Colonic mucosa (tissue), 4 donors: ENCODE results near the gene EXOC3. TPM values are rescaled to one million over a fixed set of nuclear protein-coding genes. Genes with fewer than 3 reads are reported as not detected.

ENCODE experiments used
- DNase-seq: peaks from one replicate; pipeline ENCODE4 v3.0.0-alpha.2; 2020
- H3K27ac ChIP-seq: fragments of 200-600 bp; one replicate; pipeline ENCODE4 v1.8.0; 2021
- H3K27me3 ChIP-seq: fragments of 200-600 bp; one replicate; pipeline ENCODE4 v1.8.0; 2021
- H3K36me3 ChIP-seq: fragments of 200-600 bp; one replicate; pipeline ENCODE4 v1.8.0; 2021
- H3K4me1 ChIP-seq: fragments of 200-600 bp; one replicate; pipeline ENCODE4 v1.8.0; 2021; ENCODE audit warnings: mild to moderate bottlenecking
- H3K4me3 ChIP-seq: fragments of 200-600 bp; one replicate; pipeline ENCODE4 v1.8.0; 2021
- H3K9ac ChIP-seq, 2 donors: one replicate each; pipeline ENCODE4 v1.7.0; 2013; ENCODE audit warnings: control low read depth in 2 of 2, low read depth in 2 of 2, low read length in 2 of 2
- H3K9me3 ChIP-seq: fragments of 200-600 bp; one replicate; pipeline ENCODE4 v1.8.0; 2021
- CTCF ChIP-seq: fragments of 200-600 bp; IDR thresholded peaks from one replicate; pipeline ENCODE4 v1.8.0; 2022; ENCODE audit warnings: antibody characterized with exemption, mild to moderate bottlenecking
- intact Hi-C: fragments of 100-400 bp; cut with DNase I; formaldehyde crosslinking; loops from one replicate; pipeline ENCODE4 v1.14.1; 2022
- total RNA-seq, 2 donors: library from RNA; stranded (reverse); fragmentation: NEBNext Ultra II Directional in 1 of 2; extraction: Animal tissue kit (Norgen Biotek cat#: 25700) in 1 of 2; gene quantifications; one replicate each; pipeline ENCODE4 v1.2.1, GENCODE V29; 2021
- donor health status: healthy.
- donor health status: DM: no; HTN: no; CAD: no.
- donor health status: DM: no; HTN: no; CAD: no.

Gene EXOC3
- total RNA-seq, 2 donors from 2014 or later = 52.0 to 58.7 TPM

GRCh38 chr5:433836-434235, 9.1 kb upstream of the EXOC3 start:
- Histone ChIP-seq H3K27ac (no peak overlapping the region), H3K27me3 (no peaks in the 10 kb centered on the region), H3K4me3 (no peak overlapping the region), H3K9ac (no peak overlapping the region), H3K9me3 (no peaks in the 10 kb centered on the region), H3K4me1 (no peaks in the 10 kb centered on the region), H3K36me3 (no peaks in the 10 kb centered on the region)
- intact Hi-C loops = no loop called here
- no peak for DNase-seq
- TF ChIP-seq CTCF = no peak

DNA sequence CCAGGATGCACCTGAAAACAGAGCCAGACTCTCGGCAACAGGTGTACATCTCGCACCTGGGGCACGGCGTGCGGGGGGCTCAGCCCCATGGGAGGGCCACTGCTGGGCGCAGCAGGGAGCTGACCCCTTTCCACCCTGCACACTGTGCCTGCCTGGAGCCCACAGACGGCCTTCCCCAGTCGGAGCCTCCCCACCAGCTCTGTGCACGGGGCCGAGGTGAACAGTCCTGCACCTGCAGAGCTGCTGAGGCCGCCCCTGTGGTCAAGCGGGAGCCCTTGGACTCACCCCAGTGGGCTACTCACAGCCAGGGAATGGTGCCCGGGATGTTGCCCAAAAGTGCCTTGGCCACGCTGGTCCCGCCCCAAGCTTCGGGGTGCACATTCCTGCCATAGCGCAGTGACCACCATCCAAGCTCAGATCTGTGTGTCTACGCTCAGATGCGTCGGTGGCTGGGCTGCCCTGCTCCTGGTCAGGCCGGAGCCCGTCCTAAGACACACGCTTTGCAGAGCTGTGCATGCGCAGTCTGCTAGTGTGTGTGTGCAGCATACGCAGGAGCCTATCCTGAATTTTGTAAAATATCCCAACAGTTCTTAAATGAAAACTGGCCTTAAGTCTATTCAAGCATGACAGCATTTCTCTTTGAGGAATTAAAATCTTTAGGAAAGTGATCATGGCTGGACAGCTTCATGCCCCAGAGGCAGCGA, 8.4 kb upstream of the EXOC3 start:
- intact Hi-C loops = no loop called here
- no peak for TF ChIP-seq CTCF
- H3K4me3 ChIP-seq = no peak overlapping the region
- no peaks in the 10 kb centered on the region for H3K9me3 ChIP-seq
- DNase-seq = no peak
- no peaks in the 10 kb centered on the region for H3K27me3 ChIP-seq
- no peaks in the 10 kb centered on the region for H3K4me1 ChIP-seq
- H3K27ac ChIP-seq = no peak overlapping the region
- H3K36me3 ChIP-seq = no peaks in the 10 kb centered on the region
- H3K9ac ChIP-seq = no peak overlapping the region

GRCh38 chr5:435156-435790, 7.7 kb upstream of the EXOC3 start:
- no peak for TF ChIP-seq CTCF
- intact Hi-C loops = no loop called here
- no peak for DNase-seq
- Histone ChIP-seq H3K9ac (no peak overlapping the region), H3K27ac (no peak overlapping the region), H3K4me3 (no peak overlapping the region), H3K4me1 (no peaks in the 10 kb centered on the region), H3K9me3 (no peaks in the 10 kb centered on the region), H3K27me3 (no peaks in the 10 kb centered on the region), H3K36me3 (no peaks in the 10 kb centered on the region)

GRCh38 chr5:435961-436640, 6.9 kb upstream of the EXOC3 start:
- Histone ChIP-seq H3K4me3 (no peak overlapping the region), H3K27ac (no peak overlapping the region), H3K9me3 (no peaks in the 10 kb centered on the region), H3K4me1 (no peaks in the 10 kb centered on the region), H3K36me3 (no peaks in the 10 kb centered on the region), H3K9ac (no peak overlapping the region), H3K27me3 (no peaks in the 10 kb centered on the region)
- DNase-seq = no peak
- TF ChIP-seq CTCF = no peak
- intact Hi-C loops = no loop called here

DNA sequence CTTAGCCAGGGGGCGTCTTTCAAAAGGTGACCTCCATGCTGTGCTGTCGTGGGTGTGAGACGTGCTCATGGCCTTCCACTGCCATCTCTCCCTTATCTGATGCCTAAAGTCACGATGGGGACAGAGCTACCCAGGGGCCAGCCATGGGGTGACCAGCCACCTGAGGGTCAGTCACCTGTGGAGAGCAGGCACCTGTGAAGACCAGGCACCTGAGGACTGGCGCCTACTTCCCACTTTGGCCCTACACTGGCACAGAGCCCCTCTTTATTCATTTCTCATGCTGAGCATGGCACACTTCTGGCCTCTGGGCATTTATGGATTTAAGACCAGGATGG, 6.4 kb upstream of the EXOC3 start:
- no peak for DNase-seq
- no peak overlapping the region for H3K4me3 ChIP-seq
- H3K27ac ChIP-seq = no peak overlapping the region
- H3K36me3 ChIP-seq = no peaks in the 10 kb centered on the region
- no peak for TF ChIP-seq CTCF
- no peaks in the 10 kb centered on the region for H3K27me3 ChIP-seq
- no peak overlapping the region for H3K9ac ChIP-seq
- intact Hi-C loops = no loop called here
- no peaks in the 10 kb centered on the region for H3K4me1 ChIP-seq
- H3K9me3 ChIP-seq = no peaks in the 10 kb centered on the region
